Uterus (tissue), 4 donors: ENCODE results near the gene CXCR6. TPM values are rescaled to one million over a fixed set of nuclear protein-coding genes. Genes with fewer than 3 reads are reported as not detected.

ENCODE experiments used
- DNase-seq, 2 donors: peaks; one replicate each; pipeline ENCODE4 v3.0.0-alpha.2; 2019 to 2020
- H3K27ac ChIP-seq, 2 donors: fragments of 200-600 bp; sonication (generic); 1 replicate in 1 of 2; 2 replicates in 1 of 2; pipeline ENCODE4 v1.5.1; 2016 to 2018
- H3K27me3 ChIP-seq, 2 donors: fragments of 200-600 bp; sonication (generic); one replicate each; pipeline ENCODE4 v1.5.1; 2018 to 2019; ENCODE audit warnings: control low read depth in 1 of 2
- H3K36me3 ChIP-seq, 2 donors: fragments of 200-600 bp; sonication (generic); one replicate each; pipeline ENCODE4 v1.5.1; 2019; ENCODE audit warnings: control low read depth in 1 of 2
- H3K4me1 ChIP-seq, 2 donors: fragments of 200-600 bp; sonication (generic); one replicate each; pipeline ENCODE4 v1.5.1; 2018 to 2019; ENCODE audit warnings: control low read depth in 1 of 2
- H3K4me3 ChIP-seq, 2 donors: fragments of 200-600 bp; sonication (generic); 1 replicate in 1 of 2; 2 replicates in 1 of 2; pipeline ENCODE4 v1.5.1; 2018 to 2019; ENCODE audit warnings: mild to moderate bottlenecking in 1 of 2
- H3K9me3 ChIP-seq, 2 donors: fragments of 200-600 bp; sonication (generic); one replicate each; pipeline ENCODE4 v1.5.1; 2019; ENCODE audit warnings: control low read depth in 1 of 2
- POLR2A ChIP-seq, 2 donors: fragments of 450-650 bp; IDR thresholded peaks; one replicate each; pipeline ENCODE4 v1.6.1; 2016; ENCODE audit warnings: antibody characterized with exemption in 2 of 2, mild to moderate bottlenecking in 1 of 2, moderate library complexity in 1 of 2
- intact Hi-C: fragments of 100-400 bp; cut with DNase I; formaldehyde crosslinking; loops from one replicate; pipeline ENCODE4 v1.15.1; 2023; ENCODE audit warnings: low total_unique reads
- total RNA-seq, 4 donors: library from RNA; depleted of rRNA in 3 of 4; stranded (reverse); fragments of >200 nt in 3 of 4; gene quantifications; one replicate each; pipeline versions ENCODE4 v1.1.0 to v1.2.4, GENCODE V29; 2014 to 2023
- TF ChIP-seq, protein P1 (sequence below), 4 experiments: fragments of 200-600 bp in 2 of 4; fragments of 450-650 bp in 2 of 4; sonication (generic) in 2 of 4; IDR thresholded peaks; one replicate each; pipeline ENCODE4 v1.5.1; 2016 to 2019; ENCODE audit warnings: antibody characterized with exemption in 4 of 4, mild to moderate bottlenecking in 2 of 4, moderate library complexity in 1 of 4
- donor health status: DM: yes; HTN: yes; CAD: no.

CXCR6 gene
- total RNA-seq, 4 donors from 2014 or later, result 0.48 to 8.7 (median 0.76) TPM; not detected in 1

DNA sequence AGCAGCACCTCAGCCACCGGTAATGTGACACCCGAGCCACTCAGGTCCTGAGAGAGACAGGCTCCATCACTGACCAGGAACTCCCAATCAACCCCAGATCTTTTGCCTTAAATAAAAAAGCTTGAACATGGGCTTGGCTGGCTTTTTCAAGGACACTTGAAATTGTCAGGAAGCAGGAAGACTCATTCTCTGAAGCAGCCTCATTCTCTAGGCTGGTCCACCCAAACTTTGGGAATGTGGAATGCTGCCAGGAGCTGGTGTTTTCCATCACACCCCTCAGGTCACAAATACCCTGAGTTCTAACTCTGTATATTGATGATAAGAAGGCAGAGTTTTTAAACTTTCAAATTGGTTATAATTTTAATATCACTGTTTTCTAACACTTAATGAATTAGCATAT lies 17.0 kb downstream of the CXCR6 start:
- Histone ChIP-seq H3K27ac (no peak overlapping the region), H3K27me3 (no peaks in the 10 kb centered on the region), H3K4me1 (no peaks in the 10 kb centered on the region), H3K9me3 (no peaks in the 10 kb centered on the region), H3K4me3 (no peak overlapping the region), H3K36me3 (no peaks in the 10 kb centered on the region)
- no peak for DNase-seq
- intact Hi-C loops, result no loop called here
- TF ChIP-seq POLR2A (IDR thresholded peaks at IDR 0.05), result no peak
- TF ChIP-seq, protein P1, sequence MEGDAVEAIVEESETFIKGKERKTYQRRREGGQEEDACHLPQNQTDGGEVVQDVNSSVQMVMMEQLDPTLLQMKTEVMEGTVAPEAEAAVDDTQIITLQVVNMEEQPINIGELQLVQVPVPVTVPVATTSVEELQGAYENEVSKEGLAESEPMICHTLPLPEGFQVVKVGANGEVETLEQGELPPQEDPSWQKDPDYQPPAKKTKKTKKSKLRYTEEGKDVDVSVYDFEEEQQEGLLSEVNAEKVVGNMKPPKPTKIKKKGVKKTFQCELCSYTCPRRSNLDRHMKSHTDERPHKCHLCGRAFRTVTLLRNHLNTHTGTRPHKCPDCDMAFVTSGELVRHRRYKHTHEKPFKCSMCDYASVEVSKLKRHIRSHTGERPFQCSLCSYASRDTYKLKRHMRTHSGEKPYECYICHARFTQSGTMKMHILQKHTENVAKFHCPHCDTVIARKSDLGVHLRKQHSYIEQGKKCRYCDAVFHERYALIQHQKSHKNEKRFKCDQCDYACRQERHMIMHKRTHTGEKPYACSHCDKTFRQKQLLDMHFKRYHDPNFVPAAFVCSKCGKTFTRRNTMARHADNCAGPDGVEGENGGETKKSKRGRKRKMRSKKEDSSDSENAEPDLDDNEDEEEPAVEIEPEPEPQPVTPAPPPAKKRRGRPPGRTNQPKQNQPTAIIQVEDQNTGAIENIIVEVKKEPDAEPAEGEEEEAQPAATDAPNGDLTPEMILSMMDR (IDR thresholded peaks at IDR 0.05), result no peak

DNA sequence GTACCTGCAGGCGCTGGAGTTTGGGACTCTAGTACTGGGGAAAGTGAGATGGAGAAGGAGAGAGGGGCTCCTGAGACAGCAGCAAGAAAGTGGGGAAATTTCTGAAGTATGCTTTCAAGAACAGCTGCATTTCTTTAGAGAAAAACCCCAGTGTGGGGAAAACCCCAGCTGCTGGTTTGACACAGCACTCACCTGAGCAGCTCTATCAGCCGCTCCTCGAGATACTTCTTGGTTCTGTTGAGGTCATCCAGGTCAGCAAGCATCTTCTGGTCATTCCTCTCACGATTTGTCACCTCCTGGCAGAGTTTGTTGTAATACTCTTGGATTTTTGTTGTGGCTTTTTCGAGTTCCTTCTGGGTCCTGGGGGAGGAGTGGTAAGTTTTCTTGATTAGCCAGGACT lies 18.8 kb downstream of the CXCR6 start:
- intact Hi-C loops, result no loop called here
- no peaks in the 10 kb centered on the region for H3K27me3 ChIP-seq
- no peaks in the 10 kb centered on the region for H3K9me3 ChIP-seq
- H3K4me3 ChIP-seq, result no peak overlapping the region
- no peak for TF ChIP-seq POLR2A (IDR thresholded peaks at IDR 0.05)
- TF ChIP-seq, protein P1 (IDR thresholded peaks at IDR 0.05), result no peak
- H3K36me3 ChIP-seq, result no peaks in the 10 kb centered on the region
- no peak for DNase-seq
- no peak overlapping the region for H3K27ac ChIP-seq
- H3K4me1 ChIP-seq, result no peaks in the 10 kb centered on the region

DNA sequence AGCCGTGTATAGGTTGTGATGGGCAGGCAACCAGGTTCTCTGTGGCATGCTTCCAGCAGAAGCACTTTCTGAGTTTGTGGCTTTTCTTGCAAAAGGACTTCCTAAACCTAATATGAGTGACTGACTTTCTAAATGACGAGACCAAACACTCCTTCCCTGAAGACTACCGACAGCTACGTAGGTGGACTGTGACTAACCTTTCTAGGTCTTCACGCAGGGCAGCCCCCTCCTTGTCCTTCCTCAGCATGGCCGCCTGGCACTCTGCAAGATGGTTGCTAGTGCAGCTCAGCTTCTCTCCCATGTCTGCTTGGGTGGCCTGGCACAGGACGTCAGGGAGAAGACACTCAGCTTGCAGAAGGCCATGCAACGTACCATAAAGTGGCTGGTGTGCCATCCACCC lies 20.9 kb downstream of the CXCR6 start:
- no peak overlapping the region for H3K4me3 ChIP-seq

DNA sequence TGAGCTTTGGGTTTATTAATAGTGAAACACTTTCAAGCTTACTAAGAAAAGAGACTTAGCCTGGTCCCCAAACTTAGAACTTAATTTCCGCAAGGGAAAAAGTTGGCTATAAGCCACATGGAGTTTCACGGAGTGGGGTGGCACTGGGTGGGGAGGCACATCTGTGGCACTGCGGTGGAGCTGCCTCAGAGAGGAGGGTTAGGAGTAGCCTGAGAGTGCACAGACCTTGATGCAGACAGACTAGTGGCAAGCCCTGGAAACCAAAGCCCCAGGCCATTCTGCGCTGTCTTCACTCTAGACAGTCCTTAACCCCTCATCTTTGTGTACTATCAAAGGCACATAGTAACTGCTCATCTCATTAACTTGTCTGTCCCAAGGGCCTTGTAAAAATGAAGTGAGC lies 22.0 kb downstream of the CXCR6 start:
- Histone ChIP-seq H3K4me1 (no peaks in the 10 kb centered on the region), H3K36me3 (no peaks in the 10 kb centered on the region), H3K27ac (no peak overlapping the region), H3K4me3 (no peak overlapping the region), H3K27me3 (no peaks in the 10 kb centered on the region), H3K9me3 (no peaks in the 10 kb centered on the region)
- intact Hi-C loops, result no loop called here
- TF ChIP-seq, protein P1 (IDR thresholded peaks at IDR 0.05), result no peak
- no peak for TF ChIP-seq POLR2A (IDR thresholded peaks at IDR 0.05)
- no peak for DNase-seq

More for the DNA sequence above, 20.9 kb downstream of the CXCR6 start:
- TF ChIP-seq, protein P1 (IDR thresholded peaks at IDR 0.05), result no peak
- TF ChIP-seq POLR2A (IDR thresholded peaks at IDR 0.05), result no peak
- no peaks in the 10 kb centered on the region for H3K9me3 ChIP-seq
- no peak for DNase-seq
- no peaks in the 10 kb centered on the region for H3K4me1 ChIP-seq
- intact Hi-C loops, result no loop called here
- no peaks in the 10 kb centered on the region for H3K36me3 ChIP-seq
- no peaks in the 10 kb centered on the region for H3K27me3 ChIP-seq
- no peak overlapping the region for H3K27ac ChIP-seq

DNA sequence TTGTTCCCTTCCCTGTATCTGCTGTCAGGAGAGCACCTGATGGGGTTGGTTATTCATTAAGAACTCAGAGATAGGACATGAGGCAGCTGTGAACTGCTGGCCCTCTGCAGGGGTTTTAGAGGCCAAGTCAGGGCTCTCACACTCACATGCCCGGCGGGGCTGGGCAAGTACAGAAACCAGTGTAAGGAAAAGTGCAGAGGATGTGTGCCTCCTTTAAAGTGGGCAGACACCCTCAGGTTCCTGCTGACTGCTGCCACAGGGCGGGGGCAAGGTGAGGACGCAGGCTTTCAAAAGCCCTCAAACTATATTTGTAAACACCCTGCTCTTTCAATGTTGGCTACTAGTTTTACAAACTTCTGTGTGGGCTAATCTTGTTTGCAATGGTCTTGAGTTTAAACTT lies 22.4 kb downstream of the CXCR6 start:
- H3K4me1 ChIP-seq, result peaks cover 0 to under 1% of the 10 kb centered on the region in 2 donors
- no peaks in the 10 kb centered on the region for H3K27me3 ChIP-seq
- no peaks in the 10 kb centered on the region for H3K36me3 ChIP-seq
- H3K4me3 ChIP-seq, result no peak overlapping the region
- no peaks in the 10 kb centered on the region for H3K9me3 ChIP-seq
- intact Hi-C loops, result no loop called here
- TF ChIP-seq, protein P1 (IDR thresholded peaks at IDR 0.05), result no peak
- no peak for TF ChIP-seq POLR2A (IDR thresholded peaks at IDR 0.05)
- no peak overlapping the region for H3K27ac ChIP-seq
- DNase-seq, result no peak
